Measurements from ENCODE around the gene ZNF444.

ZNF444 gene

GRCh38 chr19:56121180-56122167 is 19.6 kb upstream of the ZNF444 start, which contains the start of gene ZNF787:
Gene ZNF787, minus strand, starts transcription at chr19:56121295. Its CDS starts 18,078 bp downstream, at chr19:56103217.
- peak; percentile 84 for DNase-seq (ENCODE audit: low read depth, low spot score)

GRCh38 chr19:56123266-56123891 is 17.7 kb upstream of the ZNF444 start:
- no peak for DNase-seq (ENCODE audit: low read depth, low spot score)

- no peak for DNase-seq (ENCODE audit: low read depth, low spot score)
These were observed 16.5 kb upstream of the ZNF444 start for GRCh38 chr19:56124578-56124977.

GRCh38 chr19:56125806-56126590 is 15.1 kb upstream of the ZNF444 start:
- DNase-seq (ENCODE audit: low read depth, low spot score): no peak

GRCh38 chr19:56126983-56127780 is 13.9 kb upstream of the ZNF444 start:
- DNase-seq (ENCODE audit: low read depth, low spot score): no peak

GRCh38 chr19:56130006-56130405 is 11.1 kb upstream of the ZNF444 start:
- DNase-seq (ENCODE audit: low read depth, low spot score): no peak

GRCh38 chr19:56131651-56132050 is 9.4 kb upstream of the ZNF444 start:
- no peak for DNase-seq (ENCODE audit: low read depth, low spot score)

GRCh38 chr19:56132316-56132822 is 8.7 kb upstream of the ZNF444 start:
- no peak for DNase-seq (ENCODE audit: low read depth, low spot score)

- DNase-seq (ENCODE audit: low read depth, low spot score): no peak
These were observed 7.0 kb upstream of the ZNF444 start for GRCh38 chr19:56133858-56134653.

GRCh38 chr19:56134654-56134921 is 6.5 kb upstream of the ZNF444 start:
- DNase-seq (ENCODE audit: low read depth, low spot score): no peak

- peak; percentile 59 for DNase-seq (ENCODE audit: low read depth, low spot score)
These were observed 4.7 kb upstream of the ZNF444 start for GRCh38 chr19:56136362-56136761.

GRCh38 chr19:56137405-56137804 is 3.7 kb upstream of the ZNF444 start:
- DNase-seq (ENCODE audit: low read depth, low spot score): no peak

- DNase-seq (ENCODE audit: low read depth, low spot score): no peak
These were observed 3.0 kb upstream of the ZNF444 start for GRCh38 chr19:56138069-56138468.

GRCh38 chr19:56139847-56140582 is 1.1 kb upstream of the ZNF444 start:
- DNase-seq (ENCODE audit: low read depth, low spot score): no peak

- no peak for DNase-seq (ENCODE audit: low read depth, low spot score)
These were observed 418 bp downstream of the ZNF444 start for GRCh38 chr19:56141417-56141993.

GRCh38 chr19:56142087-56142787 is 1.1 kb downstream of the ZNF444 start:
- no peak for DNase-seq (ENCODE audit: low read depth, low spot score)

- no peak for DNase-seq (ENCODE audit: low read depth, low spot score)
These were observed 1.9 kb downstream of the ZNF444 start for GRCh38 chr19:56142897-56143434.

- DNase-seq (ENCODE audit: low read depth, low spot score): no peak
These were observed 3.3 kb downstream of the ZNF444 start for GRCh38 chr19:56144376-56144775.
